Stimulated activated CD8-positive, alpha-beta memory T cell treated with anti-CD3 and anti-CD28 coated beads, Interleukin-15, amount 100 ng/mL, for 4 hours (primary cell): ENCODE results near the gene CD81.

Experiments used
- DNase-seq, 2 donors: peaks; one replicate each; pipeline ENCODE4 v3.0.0-alpha.2; 2020; ENCODE audit warnings: low read depth in 2 of 2

CD81 gene

GRCh38 chr11:2406451-2406850 is 29.3 kb downstream of the CD81 start:
- DNase-seq = no peak

GRCh38 chr11:2406878-2407410 is 29.8 kb downstream of the CD81 start:
- no peak for DNase-seq

- DNase-seq = no peak
Measured at GRCh38 chr11:2408671-2409070, 31.6 kb downstream of the CD81 start.

GRCh38 chr11:2409126-2409525 is 32.0 kb downstream of the CD81 start:
- no peak for DNase-seq

GRCh38 chr11:2409611-2410468 is 32.7 kb downstream of the CD81 start:
- no peak for DNase-seq

- no peak for DNase-seq
Measured at GRCh38 chr11:2410616-2411015, 33.5 kb downstream of the CD81 start.

GRCh38 chr11:2411446-2412305 is 34.6 kb downstream of the CD81 start:
- no peak for DNase-seq

GRCh38 chr11:2412323-2412722 is 35.2 kb downstream of the CD81 start:
- DNase-seq = no peak

GRCh38 chr11:2413742-2414579 is 36.9 kb downstream of the CD81 start:
- no peak for DNase-seq

GRCh38 chr11:2414616-2415015 is 37.5 kb downstream of the CD81 start:
- DNase-seq = no peak

GRCh38 chr11:2415171-2415570 is 38.1 kb downstream of the CD81 start:
- no peak for DNase-seq

GRCh38 chr11:2415601-2416380 is 38.7 kb downstream of the CD81 start:
- DNase-seq = no peak

- DNase-seq = no peak
Measured at GRCh38 chr11:2416765-2417164, 39.7 kb downstream of the CD81 start.

- no peak for DNase-seq
Measured at GRCh38 chr11:2417856-2418692, 41.0 kb downstream of the CD81 start.

GRCh38 chr11:2418693-2419360 is 41.7 kb downstream of the CD81 start:
- no peak for DNase-seq

GRCh38 chr11:2419638-2420501 is 42.8 kb downstream of the CD81 start:
- no peak for DNase-seq

GRCh38 chr11:2420502-2421225 is 43.6 kb downstream of the CD81 start:
- peak in 1 of 2 donors; percentile 32 for DNase-seq
